GM21723 (cell line): Measurements from ENCODE around the gene UCK2.

Experiments
- ATAC-seq: cut with Tn5 transposase; IDR thresholded peaks from one replicate; pipeline ENCODE4 v1.9.1; 2021; ENCODE audit warnings: mild to moderate bottlenecking, moderate library complexity; ENCODE audit not compliant: unreplicated experiment

UCK2 gene

DNA sequence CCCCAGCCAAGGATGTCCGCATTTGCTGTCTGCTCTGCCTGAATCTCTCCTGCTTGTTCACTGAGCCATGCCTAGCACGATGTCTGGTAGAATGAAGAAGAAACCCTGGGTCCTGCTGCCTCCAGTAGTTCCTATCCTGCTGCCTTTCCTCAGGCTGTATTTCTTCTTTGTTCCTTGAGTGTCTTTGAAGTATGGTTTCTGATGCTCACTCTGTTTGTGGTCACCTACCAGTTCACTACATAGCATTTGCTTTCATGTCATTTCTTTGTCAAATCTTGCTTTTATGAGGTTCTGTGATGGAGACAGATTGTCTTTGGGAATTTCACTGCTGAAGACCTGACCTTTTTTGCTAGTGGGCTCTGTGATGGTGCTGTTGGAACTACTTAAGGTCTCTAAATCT lies 5.9 kb downstream of the UCK2 start:
- no peak for ATAC-seq

GRCh38 chr1:165834229-165834628 lies 6.8 kb downstream of the UCK2 start:
- no peak for ATAC-seq

DNA sequence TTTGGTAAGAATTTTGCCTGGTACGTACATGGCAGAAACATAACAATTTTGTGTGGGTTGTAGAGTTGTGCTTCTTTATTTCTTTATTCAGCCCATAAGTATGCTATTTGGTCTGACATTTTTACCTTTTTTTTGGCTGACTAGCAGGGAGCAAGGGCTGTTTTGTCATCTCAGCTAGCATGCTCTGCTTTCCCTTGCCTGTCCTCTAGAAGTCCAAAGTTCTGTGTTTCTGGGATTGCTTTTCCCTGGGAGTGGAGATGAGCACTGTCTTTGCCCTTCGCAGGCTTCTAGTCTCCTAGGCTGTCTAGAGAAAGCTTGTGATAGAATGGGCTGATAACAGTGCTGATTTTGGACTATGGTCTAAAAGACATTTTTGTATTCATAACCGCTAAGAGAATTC lies 7.5 kb downstream of the UCK2 start:
- no peak for ATAC-seq

GRCh38 chr1:165836664-165837482 lies 9.5 kb downstream of the UCK2 start:
- ATAC-seq = no peak

GRCh38 chr1:165837838-165838364 lies 10.5 kb downstream of the UCK2 start:
- ATAC-seq = no peak

GRCh38 chr1:165840423-165840822 lies 13.0 kb downstream of the UCK2 start:
- no peak for ATAC-seq

DNA sequence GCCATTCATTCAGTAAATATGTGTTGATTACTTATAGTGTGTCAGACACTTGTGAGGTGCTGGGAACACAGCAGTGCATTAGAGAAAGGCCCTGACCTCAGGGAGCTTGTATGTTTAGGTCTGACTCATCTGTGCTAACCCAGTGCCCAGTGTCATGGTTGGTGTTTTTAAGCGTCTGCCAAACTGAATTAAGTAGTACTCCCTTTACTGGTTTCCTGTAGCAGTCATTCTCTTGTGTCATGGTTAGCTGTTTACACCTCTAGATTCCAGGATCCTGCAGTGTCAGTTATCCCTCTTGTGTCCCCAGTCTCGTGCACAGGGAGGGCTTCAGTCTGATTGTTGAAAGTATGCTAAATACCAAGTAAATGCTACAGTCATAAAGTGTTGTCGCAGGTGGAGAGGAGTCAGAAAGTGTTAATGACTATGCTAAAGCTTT lies 14.2 kb downstream of the UCK2 start:
- no peak for ATAC-seq

DNA sequence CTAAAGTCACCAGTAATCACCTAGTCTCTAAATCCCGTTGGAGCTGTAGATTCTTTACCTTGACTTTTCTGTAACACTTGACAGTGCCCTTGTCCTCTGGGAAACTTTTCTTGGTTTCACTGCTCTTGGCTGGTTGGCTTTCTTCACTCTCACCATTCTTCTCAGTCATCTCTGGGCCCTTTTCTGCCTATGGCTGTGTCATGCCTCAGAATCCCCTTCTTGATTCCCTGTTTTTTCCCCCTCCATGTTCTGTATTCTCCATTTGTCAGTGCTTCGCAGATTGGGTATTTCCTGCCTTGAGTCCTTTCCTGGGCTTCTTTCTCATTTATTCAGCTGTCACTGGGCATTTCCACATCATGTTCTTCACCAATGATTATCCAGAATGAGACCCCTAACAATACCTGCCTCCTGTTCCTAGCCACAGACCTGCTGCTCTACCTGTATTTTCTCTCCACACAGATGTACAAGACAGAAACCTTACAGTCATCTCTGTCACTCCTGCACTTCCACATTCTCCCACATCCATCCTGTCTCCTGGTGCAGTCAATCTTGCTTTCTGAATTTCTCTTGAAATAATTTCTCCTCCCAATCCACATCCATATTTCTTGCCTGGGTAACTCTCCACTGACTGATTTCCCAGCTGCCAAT lies 14.7 kb downstream of the UCK2 start:
- ATAC-seq = no peak

DNA sequence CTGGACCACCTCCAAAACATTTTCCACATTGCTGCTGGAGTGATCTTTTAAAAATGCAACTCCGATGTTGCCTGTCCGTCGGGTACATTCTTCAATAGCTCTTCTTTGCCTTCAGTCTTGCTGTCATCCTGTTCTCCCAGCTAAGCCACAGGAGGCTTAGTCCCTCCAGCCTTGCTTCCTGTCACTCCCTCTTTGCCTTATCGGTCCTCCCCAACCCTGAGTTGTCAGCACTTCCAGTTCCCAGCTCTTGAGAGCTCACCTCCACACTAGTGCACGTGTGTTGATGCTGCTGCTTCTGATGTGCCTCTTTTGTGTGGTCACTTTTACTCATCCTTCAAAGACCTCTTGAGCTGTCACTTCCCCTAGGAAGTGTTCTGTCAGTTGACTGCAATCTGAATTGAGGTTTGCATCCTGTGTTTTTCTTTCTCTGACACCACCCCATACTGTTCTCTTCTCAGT lies 15.3 kb downstream of the UCK2 start:
- peak; percentile 64 for ATAC-seq

DNA sequence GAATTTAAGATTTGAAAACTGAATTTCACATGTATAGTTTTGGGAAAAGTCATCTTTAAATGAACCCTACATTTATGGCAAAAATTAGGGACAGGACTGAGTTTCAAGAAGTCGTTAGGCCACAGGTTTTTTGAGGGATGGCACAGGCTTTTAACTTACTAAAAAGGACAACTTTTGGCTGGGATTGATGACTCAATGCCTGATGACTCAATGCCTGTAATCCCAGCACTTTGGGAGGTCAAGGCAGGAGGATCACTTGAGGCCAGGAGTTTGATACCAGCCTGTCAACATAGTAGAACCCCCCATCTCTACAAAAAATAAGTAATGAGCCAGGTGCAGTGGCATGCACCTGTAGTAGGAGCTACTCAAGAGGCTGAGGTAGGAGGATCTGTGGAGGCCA lies 15.9 kb downstream of the UCK2 start:
- ATAC-seq = no peak

DNA sequence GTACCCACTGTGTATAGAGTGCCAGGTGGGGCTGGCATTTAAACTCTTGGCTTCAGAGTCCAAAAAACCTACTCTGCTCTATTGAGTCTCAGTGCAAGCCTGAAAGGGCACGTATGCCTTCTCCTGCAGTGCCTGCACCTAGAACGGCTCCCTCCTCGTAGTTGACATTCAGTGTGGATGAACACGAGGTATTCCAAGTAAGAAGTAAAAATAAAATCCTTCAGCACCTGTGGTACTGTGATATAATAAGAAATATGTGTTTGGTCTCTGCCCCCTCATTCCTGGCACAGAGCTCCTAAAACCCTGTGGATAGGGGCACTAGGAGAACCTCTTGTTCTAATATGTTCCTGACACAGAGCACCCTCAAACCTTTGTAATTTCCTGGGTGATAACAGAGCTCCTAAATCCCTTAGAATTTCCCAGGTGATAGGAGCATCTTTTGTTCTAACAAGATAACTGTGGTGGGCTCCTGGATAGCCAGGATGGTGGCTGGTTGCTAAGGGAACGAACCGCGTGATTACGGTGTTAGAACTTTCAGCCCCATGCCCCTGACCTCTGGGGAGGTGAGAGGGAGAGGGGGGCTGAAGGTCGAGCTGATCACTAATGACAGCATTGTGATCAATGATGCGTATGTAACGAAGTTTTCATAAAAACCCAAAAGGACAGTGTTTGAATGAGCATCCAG lies 16.8 kb downstream of the UCK2 start:
- no peak for ATAC-seq

DNA sequence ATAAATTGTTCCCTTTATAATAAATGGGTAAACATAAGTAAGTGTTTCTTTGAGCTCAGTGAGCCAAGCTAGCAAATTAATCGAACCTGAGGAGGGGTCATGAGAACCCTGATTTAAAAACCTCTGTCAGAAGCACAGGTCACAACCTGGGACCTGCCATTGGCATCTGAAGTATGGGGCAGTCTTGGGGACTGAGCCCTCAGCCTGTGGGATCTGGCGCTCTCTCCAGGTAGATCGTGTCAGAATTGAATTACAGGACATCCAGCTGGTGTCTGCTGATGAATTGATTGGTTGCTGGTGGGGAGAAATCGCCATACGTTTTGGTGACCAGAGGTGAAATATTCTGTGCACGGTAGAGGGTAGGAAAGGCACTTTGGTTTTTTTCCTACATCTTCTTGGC lies 17.5 kb downstream of the UCK2 start:
- ATAC-seq = no peak

- ATAC-seq = no peak
Measured at GRCh38 chr1:165845569-165845968, 18.2 kb downstream of the UCK2 start.

GRCh38 chr1:165845992-165846748 lies 18.8 kb downstream of the UCK2 start:
- ATAC-seq = peak; percentile 55

DNA sequence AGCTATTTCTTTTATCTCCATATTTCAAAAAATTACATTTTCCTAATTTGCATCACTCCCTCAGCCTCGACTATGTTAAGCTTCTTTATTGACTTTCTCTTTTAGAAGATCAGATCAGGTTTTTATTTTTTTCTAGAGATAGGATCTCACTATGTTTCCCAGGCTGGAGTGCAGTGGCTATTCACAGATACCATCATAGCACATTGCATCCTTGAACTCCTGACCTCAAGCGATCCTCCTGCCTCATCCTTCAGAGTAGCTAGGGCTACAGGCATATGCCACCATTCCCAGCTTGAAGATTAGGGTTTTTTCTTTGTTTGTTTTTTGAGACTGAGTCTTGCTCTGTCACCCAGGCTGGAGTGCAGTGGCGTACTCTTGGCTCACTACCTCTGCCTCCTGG lies 20.1 kb downstream of the UCK2 start:
- ATAC-seq = no peak

DNA sequence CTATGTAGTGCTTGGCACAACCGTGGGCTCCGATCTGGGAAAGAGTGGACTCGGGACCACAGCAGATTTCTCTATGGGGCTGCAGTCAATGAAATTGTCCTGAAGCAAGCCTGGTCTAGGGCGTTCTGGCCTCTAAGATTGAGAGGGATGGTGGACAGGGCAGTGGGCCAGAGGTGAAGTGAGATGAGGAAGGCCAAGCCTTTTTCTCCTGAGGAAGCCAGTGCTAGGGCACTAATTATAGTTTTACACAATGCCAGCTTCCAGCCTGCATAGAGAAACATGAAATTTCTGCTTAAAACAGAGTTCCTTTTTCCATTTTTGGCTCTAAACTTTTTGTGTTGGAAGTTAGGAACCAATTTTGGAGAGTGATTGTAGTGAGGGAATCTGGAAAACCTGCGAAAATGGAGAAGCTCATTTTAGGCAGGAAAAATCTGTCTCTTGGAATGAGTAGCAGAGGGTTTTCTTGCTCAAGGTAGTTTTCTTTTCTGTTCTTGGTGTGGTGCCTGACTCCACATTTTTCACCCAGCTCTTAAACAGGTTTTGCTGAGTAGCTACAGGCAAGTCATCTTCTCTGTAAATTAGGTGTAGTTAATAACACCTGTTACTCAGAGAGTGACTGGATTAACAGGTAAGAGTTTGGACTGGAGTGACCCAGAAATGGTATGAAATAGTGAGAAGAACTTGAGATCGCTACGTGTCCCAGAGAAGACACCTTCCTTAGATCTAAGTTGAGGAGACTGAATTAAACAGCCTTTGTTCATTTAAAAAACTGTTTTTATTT lies 22.1 kb downstream of the UCK2 start:
- ATAC-seq = no peak

DNA sequence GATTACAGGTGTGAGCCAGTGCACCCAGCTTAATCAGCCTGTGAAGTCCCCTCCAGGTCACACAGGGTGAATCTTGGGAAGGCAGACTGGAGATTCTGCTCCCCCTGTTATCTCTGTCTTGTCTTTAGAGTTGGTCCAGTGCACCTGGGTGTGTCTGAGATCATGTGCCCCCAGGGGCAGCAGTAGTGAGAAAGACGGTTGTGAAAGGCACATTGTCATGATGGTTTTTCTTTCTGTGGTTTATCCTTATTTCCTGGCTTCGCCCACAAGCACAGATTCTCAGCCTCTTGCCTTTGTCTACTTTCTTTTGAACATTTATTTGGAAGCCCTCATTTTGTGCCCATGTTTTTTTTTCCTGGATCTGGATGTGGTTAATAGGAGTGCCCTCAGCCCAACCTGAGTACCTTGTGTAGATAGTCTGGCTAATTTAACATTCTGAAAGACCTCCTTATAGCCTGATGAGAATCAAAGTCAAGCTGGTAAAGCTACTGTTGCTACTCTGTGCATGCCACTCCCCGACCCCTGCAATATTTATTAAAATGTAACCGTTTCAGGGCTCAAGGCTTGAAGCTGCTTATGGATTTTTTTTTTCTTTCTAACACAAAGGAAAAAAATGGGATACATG lies 23.7 kb downstream of the UCK2 start:
- ATAC-seq = peak; percentile 76

GRCh38 chr1:165852871-165853270 lies 25.5 kb downstream of the UCK2 start:
- ATAC-seq = no peak

DNA sequence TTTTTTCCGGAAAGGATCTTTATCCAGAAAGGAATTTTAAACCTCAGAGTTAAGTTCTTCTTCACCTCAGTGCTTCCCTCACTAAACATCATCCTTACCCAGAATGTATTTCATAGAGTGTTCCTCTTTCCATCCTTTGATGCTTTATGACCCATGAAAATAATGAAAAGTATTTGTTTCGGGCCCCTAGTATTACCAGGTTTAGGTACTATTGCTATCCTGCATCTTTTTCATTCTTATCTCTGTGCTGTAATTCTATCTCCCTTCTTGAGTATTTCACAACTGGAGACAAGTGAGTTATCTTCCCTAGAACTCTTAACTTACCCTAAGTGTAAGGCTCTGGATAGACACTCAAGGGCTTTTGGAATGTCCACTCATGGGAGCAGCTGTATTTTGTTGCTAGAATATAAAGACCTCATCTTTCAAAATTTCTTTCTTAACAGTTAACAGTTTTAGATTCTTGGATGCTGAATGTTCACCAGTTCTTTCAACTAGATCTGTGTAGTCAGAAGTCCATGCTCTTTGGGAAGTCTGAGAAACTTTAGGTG lies 26.2 kb downstream of the UCK2 start:
- no peak for ATAC-seq
